ENCODE measurements around the gene DLG2.

DNA sequence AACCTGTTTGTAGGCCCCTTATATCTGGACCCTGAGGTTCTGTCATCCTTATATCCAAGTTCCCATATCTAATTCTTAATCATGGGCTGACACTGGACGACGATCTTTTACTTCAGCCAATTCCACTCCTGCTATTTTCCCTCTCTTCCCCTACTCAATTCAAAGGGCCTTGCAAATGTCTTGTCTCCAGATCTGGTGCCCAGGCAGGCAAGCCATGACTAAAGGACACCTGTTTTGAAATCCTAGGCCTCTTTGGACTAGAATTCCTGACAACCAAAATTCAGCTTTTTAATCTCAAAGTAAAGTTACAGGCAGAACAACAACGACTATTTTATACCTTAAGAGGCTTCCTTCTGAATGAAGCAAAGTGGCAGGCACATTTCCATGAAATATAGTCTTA, 963.4 kb downstream of the DLG2 start:
- TF ChIP-seq EZH2 (optimal IDR thresholded peaks at IDR 0.05; ENCODE audit: low read depth, low read length) = no peak
- TF ChIP-seq, protein P1, sequence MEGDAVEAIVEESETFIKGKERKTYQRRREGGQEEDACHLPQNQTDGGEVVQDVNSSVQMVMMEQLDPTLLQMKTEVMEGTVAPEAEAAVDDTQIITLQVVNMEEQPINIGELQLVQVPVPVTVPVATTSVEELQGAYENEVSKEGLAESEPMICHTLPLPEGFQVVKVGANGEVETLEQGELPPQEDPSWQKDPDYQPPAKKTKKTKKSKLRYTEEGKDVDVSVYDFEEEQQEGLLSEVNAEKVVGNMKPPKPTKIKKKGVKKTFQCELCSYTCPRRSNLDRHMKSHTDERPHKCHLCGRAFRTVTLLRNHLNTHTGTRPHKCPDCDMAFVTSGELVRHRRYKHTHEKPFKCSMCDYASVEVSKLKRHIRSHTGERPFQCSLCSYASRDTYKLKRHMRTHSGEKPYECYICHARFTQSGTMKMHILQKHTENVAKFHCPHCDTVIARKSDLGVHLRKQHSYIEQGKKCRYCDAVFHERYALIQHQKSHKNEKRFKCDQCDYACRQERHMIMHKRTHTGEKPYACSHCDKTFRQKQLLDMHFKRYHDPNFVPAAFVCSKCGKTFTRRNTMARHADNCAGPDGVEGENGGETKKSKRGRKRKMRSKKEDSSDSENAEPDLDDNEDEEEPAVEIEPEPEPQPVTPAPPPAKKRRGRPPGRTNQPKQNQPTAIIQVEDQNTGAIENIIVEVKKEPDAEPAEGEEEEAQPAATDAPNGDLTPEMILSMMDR (IDR thresholded peaks at IDR 0.05; ENCODE audit: low read length) = no peak

Data from MM.1S (cell line).